Spleen (tissue), 11 donors: Measurements from ENCODE around the gene DHX9. TPM values are rescaled to one million over a fixed set of nuclear protein-coding genes. Genes with fewer than 3 reads are reported as not detected.

Experiments used
- DNase-seq: peaks from one replicate; pipeline ENCODE4 v3.0.0-alpha.2; 2020
- H3K27ac ChIP-seq, 8 donors: fragments of 200-600 bp; sonication (generic) in 7 of 8; 1 replicate in 4 of 8; 2 replicates in 4 of 8; pipeline versions ENCODE4 v1.5.0 to v1.8.0; 2016 to 2021; ENCODE audit warnings: inconsistent platforms in 4 of 8, mild to moderate bottlenecking in 4 of 8, moderate library complexity in 1 of 8
- H3K27me3 ChIP-seq, 7 donors: fragments of 200-600 bp; sonication (generic) in 6 of 7; replicated peaks in 1 of 7; 1 replicate in 4 of 7; 2 replicates in 3 of 7; pipeline versions ENCODE4 v1.5.0 to v1.8.0; 2016 to 2021; ENCODE audit warnings: inconsistent platforms in 3 of 7, mild to moderate bottlenecking in 1 of 7
- H3K36me3 ChIP-seq, 6 donors: fragments of 200-600 bp; sonication (generic) in 5 of 6; 1 replicate in 4 of 6; 2 replicates in 2 of 6; pipeline versions ENCODE4 v1.5.0 to v1.8.0; 2016 to 2021; ENCODE audit warnings: inconsistent platforms in 2 of 6
- H3K4me1 ChIP-seq, 6 donors: fragments of 200-600 bp; sonication (generic) in 5 of 6; 1 replicate in 3 of 6; 2 replicates in 3 of 6; pipeline versions ENCODE4 v1.5.0 to v1.8.0; 2016 to 2021; ENCODE audit warnings: inconsistent platforms in 3 of 6
- H3K4me3 ChIP-seq, 8 donors: fragments of 200-600 bp; sonication (generic) in 7 of 8; 1 replicate in 4 of 8; 2 replicates in 4 of 8; pipeline versions ENCODE4 v1.5.0 to v1.8.0; 2016 to 2021; ENCODE audit warnings: inconsistent platforms in 4 of 8, mild to moderate bottlenecking in 4 of 8, moderate library complexity in 2 of 8
- H3K9me3 ChIP-seq, 8 donors: fragments of 200-600 bp; sonication (generic) in 7 of 8; 1 replicate in 4 of 8; 2 replicates in 4 of 8; pipeline versions ENCODE4 v1.5.0 to v1.8.0; 2016 to 2021; ENCODE audit warnings: inconsistent platforms in 4 of 8
- POLR2A ChIP-seq, 3 donors: fragments of 450-650 bp; IDR thresholded peaks; one replicate each; pipeline ENCODE4 v1.5.1; 2017; ENCODE audit warnings: antibody characterized with exemption in 3 of 3, mild to moderate bottlenecking in 1 of 3
- POLR2AphosphoS5 ChIP-seq, 3 donors: sonication (generic); formaldehyde crosslinking; IDR thresholded peaks; one replicate each; pipeline ENCODE4 v1.5.1; 2017; ENCODE audit warnings: antibody characterized with exemption in 3 of 3
- WGBS, 5 donors: extraction: QIAGEN DNeasy Blood & Tissue Kit in 3 of 5; methylation state at CpG; one replicate each; pipeline versions ENCODE4 v1.1.5 to v1.1.7; 2013 to 2018; 5-methylcytosine and 5-hydroxymethylcytosine counted together
- intact Hi-C: fragments of 100-400 bp; cut with DNase I; formaldehyde crosslinking; loops from one replicate; pipeline ENCODE4 v1.15.0; 2023; ENCODE audit warnings: low total_unique reads
- polyA plus RNA-seq, 3 donors: library from polyadenylated mRNA; stranded (reverse); fragments of 200-250 nt; gene quantifications; one replicate each; pipeline ENCODE4 v1.2.1, GENCODE V29; 2013
- total RNA-seq, 7 donors: library from RNA; depleted of rRNA in 3 of 7; stranded (reverse); fragments of >200 nt in 3 of 7; fragmentation: NEBNext Ultra II Directional in 4 of 7; extraction: Animal tissue kit (Norgen Biotek cat#: 25700) in 4 of 7; gene quantifications; one replicate each; pipeline versions ENCODE4 v1.1.0 to v1.2.1, GENCODE V29; 2016 to 2021
- TF ChIP-seq, protein P1 (sequence below), 11 experiments: fragments of 200-600 bp in 7 of 11; fragments of 450-650 bp in 4 of 11; sonication (generic) in 4 of 11; IDR thresholded peaks in 8 of 11; conservative IDR thresholded peaks in 3 of 11; 1 replicate in 7 of 11; 2 replicates in 4 of 11; pipeline versions ENCODE4 v1.4.0 to v1.8.0; 2016 to 2021; ENCODE audit warnings: antibody characterized with exemption in 11 of 11, inconsistent platforms in 4 of 11, mild to moderate bottlenecking in 1 of 11
- donor health status: healthy with polysubstance abuse.
- donor health status: DM: no; HTN: no; CAD: no; lungs with moderate emphysema.
- donor health status: DM: no; HTN: no; CAD: no.
- donor health status: Bipolar disorder and iron deficiency.
- donor health status: healthy.
- donor health status: DM: no; HTN: no; CAD: no.
- donor health status: DM: yes; HTN: yes; CAD: no.

Gene DHX9
- total and polyA plus RNA-seq, 10 donors, result 61.0 to 145 (median 110) TPM

DNA sequence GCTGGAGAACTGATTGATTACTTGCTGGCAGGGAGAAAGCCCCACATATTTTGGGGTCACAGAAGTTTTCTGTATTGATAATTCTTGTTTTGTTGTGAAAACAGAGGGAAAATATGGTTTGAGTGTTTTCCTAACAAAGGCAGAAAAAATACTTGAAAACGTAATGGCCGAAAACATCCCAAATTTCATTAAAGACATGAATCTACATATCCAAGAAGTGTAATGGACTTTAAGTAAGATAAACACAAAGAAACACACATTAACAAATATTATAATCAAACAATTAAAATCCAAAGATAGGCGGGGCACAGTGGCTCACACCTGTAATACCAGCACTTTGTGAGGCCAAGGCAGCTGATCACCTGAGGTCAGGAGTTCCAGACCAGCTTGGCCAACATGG is 74.3 kb downstream of the DHX9 start:
- Histone ChIP-seq H3K4me3 (no peak overlapping the region), H3K27me3 (no peaks in the 10 kb centered on the region), H3K4me1 (no peaks in the 10 kb centered on the region), H3K9me3 (peaks cover 0 to 36% (median 4%) of the 10 kb centered on the region in 8 donors), H3K36me3 (no peaks in the 10 kb centered on the region), H3K27ac (no peak overlapping the region)
- TF ChIP-seq, protein P1, sequence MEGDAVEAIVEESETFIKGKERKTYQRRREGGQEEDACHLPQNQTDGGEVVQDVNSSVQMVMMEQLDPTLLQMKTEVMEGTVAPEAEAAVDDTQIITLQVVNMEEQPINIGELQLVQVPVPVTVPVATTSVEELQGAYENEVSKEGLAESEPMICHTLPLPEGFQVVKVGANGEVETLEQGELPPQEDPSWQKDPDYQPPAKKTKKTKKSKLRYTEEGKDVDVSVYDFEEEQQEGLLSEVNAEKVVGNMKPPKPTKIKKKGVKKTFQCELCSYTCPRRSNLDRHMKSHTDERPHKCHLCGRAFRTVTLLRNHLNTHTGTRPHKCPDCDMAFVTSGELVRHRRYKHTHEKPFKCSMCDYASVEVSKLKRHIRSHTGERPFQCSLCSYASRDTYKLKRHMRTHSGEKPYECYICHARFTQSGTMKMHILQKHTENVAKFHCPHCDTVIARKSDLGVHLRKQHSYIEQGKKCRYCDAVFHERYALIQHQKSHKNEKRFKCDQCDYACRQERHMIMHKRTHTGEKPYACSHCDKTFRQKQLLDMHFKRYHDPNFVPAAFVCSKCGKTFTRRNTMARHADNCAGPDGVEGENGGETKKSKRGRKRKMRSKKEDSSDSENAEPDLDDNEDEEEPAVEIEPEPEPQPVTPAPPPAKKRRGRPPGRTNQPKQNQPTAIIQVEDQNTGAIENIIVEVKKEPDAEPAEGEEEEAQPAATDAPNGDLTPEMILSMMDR (IDR thresholded peaks at IDR 0.05 in 8 of 11, conservative IDR thresholded peaks at IDR 0.05 in 3 of 11), result no peak
- TF ChIP-seq POLR2AphosphoS5 (IDR thresholded peaks at IDR 0.05) (no peak), POLR2A (IDR thresholded peaks at IDR 0.05) (no peak)
- intact Hi-C loops, result no loop called here
- 94 to 98% (median 97%) methylated on average over 3 of the region's 3 CpGs for WGBS, 5 donors
- DNase-seq, result no peak

- no peaks in the 10 kb centered on the region for H3K4me1 ChIP-seq
- intact Hi-C loops, result no loop called here
- peaks cover 0 to 5% (median 0%) of the 10 kb centered on the region in 7 donors for H3K27me3 ChIP-seq
- peaks cover 0 to 17% (median 4%) of the 10 kb centered on the region in 8 donors for H3K9me3 ChIP-seq
- no peak for DNase-seq
- no peaks in the 10 kb centered on the region for H3K36me3 ChIP-seq
- H3K27ac ChIP-seq, result no peak overlapping the region
- TF ChIP-seq, protein P1 (IDR thresholded peaks at IDR 0.05 in 8 of 11, conservative IDR thresholded peaks at IDR 0.05 in 3 of 11), result no peak
- TF ChIP-seq POLR2A (IDR thresholded peaks at IDR 0.05) (no peak), POLR2AphosphoS5 (IDR thresholded peaks at IDR 0.05) (no peak)
- no peak overlapping the region for H3K4me3 ChIP-seq
- WGBS, 5 donors, result 75 to 91% (median 85%) methylated on average over 3 of the region's 3 CpGs
Observed at GRCh38 chr1:182917378-182917777, 78.2 kb downstream of the DHX9 start.

GRCh38 chr1:182925661-182926060 is 86.5 kb downstream of the DHX9 start:
- Histone ChIP-seq H3K27ac (no peak overlapping the region), H3K9me3 (no peaks in the 10 kb centered on the region), H3K4me1 (no peaks in the 10 kb centered on the region), H3K27me3 (no peaks in the 10 kb centered on the region), H3K4me3 (no peak overlapping the region), H3K36me3 (no peaks in the 10 kb centered on the region)
- intact Hi-C loops, result no loop called here
- 77 to 96% (median 88%) methylated on average over 1 of the region's 1 CpG for WGBS, 5 donors
- no peak for TF ChIP-seq POLR2AphosphoS5 (IDR thresholded peaks at IDR 0.05)
- no peak for TF ChIP-seq POLR2A (IDR thresholded peaks at IDR 0.05)
- TF ChIP-seq, protein P1 (IDR thresholded peaks at IDR 0.05 in 8 of 11, conservative IDR thresholded peaks at IDR 0.05 in 3 of 11), result no peak
- DNase-seq, result no peak

DNA sequence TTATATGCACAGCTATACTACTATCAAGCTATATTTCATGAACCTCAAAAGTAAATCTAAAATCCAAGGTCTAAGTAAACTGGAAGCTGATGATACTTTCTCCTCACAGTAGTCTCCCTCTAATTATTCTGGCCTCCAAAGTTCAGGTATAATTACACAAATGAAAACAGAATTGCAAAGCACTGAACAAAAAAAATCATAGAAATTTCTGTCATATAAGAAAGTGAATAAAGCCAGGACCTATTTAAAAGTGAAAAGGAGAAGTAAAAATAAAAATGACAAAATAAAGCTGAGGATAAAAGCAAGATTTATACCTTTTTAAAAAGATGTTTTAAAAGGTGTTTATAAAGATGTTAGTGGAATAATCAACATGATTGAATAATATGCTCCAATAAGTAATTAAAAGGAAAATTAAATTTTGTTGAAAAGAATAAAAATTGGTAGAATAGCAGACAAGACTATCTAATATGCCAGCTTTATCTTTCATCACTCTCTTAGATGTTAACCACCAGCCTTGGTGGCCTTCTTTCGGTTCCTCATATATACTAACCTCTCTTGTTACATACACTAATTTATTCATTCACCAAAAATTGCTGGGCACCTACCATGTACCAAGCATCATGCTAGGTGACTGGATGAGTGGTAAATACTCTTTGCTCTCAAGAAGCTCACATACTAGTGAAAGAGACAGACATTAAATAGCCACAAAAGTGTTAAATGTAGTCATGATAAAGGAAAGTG is 88.7 kb downstream of the DHX9 start:
- Histone ChIP-seq H3K9me3 (no peaks in the 10 kb centered on the region), H3K4me1 (no peaks in the 10 kb centered on the region), H3K36me3 (no peaks in the 10 kb centered on the region), H3K4me3 (no peak overlapping the region), H3K27me3 (peaks cover 0 to 7% (median 0%) of the 10 kb centered on the region in 7 donors), H3K27ac (no peak overlapping the region)
- DNase-seq, result no peak
- intact Hi-C loops, result no loop called here
- WGBS, 5 donors, result 61 to 82% (median 72%) methylated on average over 1 of the region's 1 CpG
- TF ChIP-seq, protein P1 (IDR thresholded peaks at IDR 0.05 in 8 of 11, conservative IDR thresholded peaks at IDR 0.05 in 3 of 11), result no peak
- TF ChIP-seq POLR2A (IDR thresholded peaks at IDR 0.05) (no peak), POLR2AphosphoS5 (IDR thresholded peaks at IDR 0.05) (no peak)
